UCSD-AML1 (cell line): ENCODE results near the gene ATP1A3.

Experiments used
- DNase-seq: peaks from one replicate; lab custom pipeline; 2025; ENCODE audit not compliant: unreplicated experiment; lab: John Stamatoyannopoulos, UW

ATP1A3 gene

GRCh38 chr19:41988947-41989346, 5.1 kb downstream of the ATP1A3 start:
- DNase-seq, result no peak

DNA sequence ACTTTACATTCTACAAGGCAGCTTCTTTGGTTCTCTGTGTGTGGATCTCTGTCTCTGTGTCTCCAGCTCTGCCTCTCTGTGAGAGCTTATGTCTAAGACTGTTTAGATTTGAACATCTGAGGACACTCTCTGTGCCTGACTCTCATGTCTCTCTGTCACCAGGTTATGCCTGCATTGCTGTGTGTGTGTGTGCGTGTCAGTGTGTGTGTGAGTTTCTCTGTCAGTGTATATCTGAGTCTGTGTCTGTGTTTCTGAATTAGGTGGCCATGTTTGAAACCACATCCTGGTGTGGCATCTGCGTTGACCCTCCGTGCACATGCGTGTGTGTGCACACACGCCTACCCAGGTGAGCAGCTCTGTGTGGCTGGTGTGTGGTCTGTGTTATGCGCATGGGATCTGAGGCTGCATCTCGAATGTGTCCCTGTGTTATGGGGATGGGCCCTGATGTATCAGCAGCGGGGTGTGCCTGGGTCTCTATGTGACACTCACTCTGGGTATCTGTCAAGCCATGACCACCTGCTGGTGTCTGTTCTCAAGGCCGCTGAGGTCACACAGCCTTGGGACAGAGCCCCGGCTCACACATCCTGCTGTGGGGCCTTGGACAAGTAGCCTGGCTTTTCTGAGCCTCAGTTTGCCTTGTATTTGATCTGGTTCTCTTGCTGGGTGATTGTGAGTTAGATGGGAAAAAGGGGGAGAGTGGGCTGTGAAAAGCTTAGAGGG, 6.7 kb downstream of the ATP1A3 start:
- DNase-seq, result no peak

GRCh38 chr19:41984961-41985360, 9.1 kb downstream of the ATP1A3 start:
- DNase-seq, result no peak

GRCh38 chr19:41981724-41982123, 12.3 kb downstream of the ATP1A3 start:
- no peak for DNase-seq

GRCh38 chr19:41978470-41978869, 15.6 kb downstream of the ATP1A3 start:
- DNase-seq, result no peak

DNA sequence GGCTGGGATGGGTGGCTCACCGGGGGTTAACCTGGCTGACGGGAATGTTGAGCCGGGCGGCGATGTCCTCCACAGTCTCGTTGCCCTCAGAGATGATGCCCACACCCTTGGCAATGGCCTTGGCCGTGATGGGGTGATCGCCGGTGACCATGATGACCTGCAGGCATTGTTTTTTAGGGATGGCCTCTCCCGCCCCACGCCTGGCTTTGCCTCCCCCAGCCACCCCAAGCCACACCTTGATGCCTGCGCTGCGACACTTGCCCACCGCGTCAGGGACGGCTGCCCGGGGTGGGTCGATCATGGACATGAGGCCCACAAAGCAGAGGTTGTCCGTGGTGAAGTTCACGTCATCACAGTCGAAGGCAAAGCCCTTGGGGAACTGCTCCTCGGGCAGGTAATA, 16.1 kb downstream of the ATP1A3 start:
- DNase-seq, result no peak

DNA sequence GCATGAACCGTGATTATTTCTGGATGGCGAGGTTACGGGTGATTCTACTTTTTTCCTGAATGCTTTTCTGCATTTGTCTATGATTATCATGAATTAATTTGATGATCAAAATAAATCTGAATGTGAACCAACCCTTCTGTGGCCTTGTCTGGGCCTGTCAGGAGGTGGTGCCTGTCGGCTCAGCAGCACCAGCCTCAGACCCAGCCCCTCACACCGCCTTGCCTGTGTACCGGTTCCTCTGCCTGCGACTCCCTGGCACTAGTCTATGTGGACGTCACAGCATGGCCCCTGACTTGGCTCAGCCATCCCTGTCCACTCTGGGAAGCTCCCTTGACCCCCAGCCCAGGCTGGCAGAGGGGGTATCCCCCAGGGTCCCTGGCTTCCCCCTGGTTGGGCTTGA, 19.4 kb downstream of the ATP1A3 start:
- DNase-seq, result no peak

DNA sequence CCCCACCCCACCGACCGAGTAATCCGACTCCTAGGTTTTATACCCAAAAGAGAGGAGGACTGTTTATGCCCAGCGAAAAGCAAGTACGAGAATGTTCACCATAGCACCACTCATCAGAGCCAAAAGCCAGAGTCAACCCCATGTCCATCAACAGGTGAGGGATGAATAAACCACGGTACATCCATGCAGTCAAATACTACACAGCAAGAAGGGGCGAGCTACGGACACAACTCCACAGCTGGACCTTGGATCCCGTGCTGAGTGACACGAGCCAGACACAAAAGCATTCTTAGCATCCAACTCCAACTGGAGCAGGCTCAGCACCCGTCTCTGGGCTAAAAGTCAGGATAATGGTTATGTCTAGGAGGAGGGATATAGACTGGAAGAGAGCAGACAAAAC, 22.7 kb downstream of the ATP1A3 start:
- DNase-seq, result no peak

DNA sequence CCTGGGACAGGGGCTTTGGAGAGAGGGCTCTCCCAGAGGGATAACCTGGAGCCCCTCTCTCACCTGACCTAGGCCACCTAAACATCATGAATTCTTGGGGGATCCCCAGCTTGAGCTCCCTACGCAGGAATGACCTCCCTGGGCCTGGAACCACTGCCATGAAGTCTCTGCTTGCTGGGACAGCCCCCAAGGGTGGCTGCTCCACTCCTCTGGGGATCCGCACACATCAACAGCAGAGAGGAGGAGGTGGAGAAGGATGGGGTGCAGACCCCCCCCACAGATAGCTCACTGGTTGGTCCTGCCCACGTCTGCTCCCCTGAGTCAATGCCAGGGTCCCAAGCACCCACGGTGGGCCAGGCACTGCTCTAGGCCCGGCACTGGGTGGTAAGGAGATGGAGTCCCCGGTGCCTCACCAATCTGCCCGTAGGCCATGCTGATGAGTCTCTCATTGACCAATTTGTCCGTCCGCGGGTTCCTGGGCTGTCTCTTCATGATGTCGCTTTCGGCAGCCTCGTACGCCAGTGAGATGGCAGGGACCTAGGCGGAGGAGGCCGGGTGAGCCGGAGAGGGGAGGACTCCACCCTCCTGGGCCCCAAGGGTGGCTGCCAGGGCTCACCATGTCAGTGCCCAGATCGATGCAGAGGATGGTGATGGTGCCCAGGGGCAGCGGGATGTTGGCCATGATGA, 24.1 kb downstream of the ATP1A3 start:
- no peak for DNase-seq

- no peak for DNase-seq
These were observed 25.1 kb downstream of the ATP1A3 start for GRCh38 chr19:41968751-41969595.

GRCh38 chr19:41967054-41967783, 26.8 kb downstream of the ATP1A3 start:
- peak; percentile 37 for DNase-seq

GRCh38 chr19:41965106-41965505, 28.9 kb downstream of the ATP1A3 start:
- DNase-seq, result no peak

DNA sequence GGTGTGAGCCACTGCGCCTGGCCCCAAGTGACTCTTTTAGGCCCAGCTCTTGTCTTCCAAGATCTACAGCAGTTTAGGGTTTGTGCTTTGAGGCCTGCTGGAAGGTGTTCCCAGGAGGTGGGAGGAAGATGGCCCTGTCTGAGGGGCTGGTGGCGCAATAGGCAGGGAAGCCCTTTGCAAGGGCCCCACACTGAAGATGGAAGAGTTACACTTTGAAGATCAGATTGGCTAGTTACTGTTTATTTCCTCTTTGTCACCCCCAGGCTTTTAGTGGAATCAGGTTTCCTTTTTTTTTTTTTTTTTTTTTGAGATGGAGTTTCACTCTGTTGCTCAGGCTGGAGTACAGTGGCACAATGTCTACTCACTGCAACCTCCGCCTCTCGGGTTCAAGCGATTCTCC, 33.1 kb downstream of the ATP1A3 start:
- no peak for DNase-seq

- peak; percentile 89 for DNase-seq
These were observed 34.7 kb downstream of the ATP1A3 start, which contains the start of gene RABAC1 for GRCh38 chr19:41959056-41960053. TSS of gene RABAC1 (minus strand) at chr19:41959321. CDS start at chr19:41959292, 29 bp downstream.

DNA sequence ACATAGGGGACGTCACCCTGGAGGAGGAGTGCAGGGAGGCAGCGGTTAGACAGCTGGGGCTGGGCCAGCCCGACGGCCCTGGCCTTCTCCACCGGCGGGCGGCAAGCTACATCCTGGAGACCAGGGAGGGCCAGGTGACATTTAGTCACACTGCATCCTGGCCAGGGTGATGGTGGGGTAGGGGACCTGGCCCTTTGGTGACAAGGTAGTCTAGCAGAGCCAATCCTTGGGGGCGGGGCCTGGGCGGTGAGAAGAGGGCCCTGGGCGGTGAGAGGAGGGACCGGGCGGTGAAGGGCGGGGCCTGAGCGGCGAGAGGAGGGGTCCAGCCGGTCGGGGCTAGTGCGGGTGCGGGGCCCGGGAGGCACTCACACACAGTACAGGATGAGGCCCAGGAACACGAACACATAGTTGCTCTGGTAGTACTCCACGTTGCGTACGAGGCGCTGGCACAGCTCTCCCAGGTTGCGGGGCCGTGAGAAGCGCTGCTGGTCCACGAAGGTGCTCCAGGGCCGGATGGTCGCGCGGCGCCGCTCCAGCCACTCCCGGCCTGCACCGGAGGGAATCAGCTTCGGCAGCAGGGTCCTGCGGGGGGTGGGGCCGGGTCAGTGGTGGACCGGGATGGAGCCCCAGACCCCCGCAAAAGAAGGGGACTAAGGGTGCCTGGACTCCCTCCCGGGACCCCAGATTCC, 35.5 kb downstream of the ATP1A3 start:
- peak; percentile 87 for DNase-seq

- peak; percentile 76 for DNase-seq
These were observed 36.1 kb downstream of the ATP1A3 start for GRCh38 chr19:41957838-41958366.

DNA sequence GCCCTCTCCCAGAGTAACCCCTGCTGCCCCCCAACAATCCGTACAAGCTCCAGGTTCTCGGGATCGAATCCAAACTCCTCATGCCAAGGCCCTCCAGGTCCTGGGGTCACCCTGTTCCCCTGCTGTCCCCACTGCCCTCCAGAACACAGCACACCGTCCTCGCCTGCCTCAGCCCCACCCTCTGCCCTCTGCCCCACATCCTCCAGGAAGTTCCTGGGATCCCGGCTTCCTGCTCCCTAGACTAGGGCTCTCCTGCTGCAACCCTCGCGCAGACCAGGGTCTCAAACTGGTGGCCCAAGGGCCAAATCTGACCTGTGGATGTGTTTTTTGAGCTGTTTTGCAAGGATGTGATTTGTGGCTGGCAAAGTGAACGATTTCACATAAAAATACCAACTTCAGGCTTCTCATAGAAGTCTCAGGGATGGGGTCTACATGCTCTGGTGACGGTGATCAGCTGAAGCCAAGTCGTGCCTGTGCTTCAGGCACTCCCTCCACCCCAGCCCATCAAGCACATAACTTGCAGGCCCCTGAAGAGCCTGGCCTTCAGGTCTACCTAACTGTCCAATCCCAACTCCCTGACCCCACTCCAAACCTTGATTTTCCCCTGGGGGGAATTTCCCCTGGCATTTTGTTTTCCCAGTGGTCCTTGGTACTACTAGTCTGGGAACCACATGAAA, 36.7 kb downstream of the ATP1A3 start:
- DNase-seq, result no peak

DNA sequence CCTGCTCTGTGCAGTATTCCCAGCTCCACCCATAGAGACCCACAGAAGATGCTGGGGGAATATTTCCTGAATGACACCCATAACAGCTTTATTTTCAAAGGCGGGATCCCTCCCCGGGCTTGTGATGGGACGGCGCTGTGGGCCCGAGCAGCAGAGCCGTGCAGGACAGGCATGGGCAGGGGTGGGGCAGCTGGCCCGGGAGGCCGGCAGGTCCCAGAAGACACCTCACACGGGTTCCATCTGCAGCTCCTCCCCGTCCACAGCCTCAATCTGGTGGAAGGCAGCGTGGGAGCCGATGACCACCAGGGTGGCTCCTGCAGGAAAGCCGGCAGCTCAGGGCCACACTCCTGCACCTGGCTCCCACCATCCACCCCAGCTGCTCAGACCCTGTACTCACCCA, 37.4 kb downstream of the ATP1A3 start:
- no peak for DNase-seq
